NOMO-1 (cell line): ENCODE results near the gene ASPM.

ENCODE experiments used
- DNase-seq, 2 experiments: peaks; one replicate each; lab custom pipeline; 2025; ENCODE audit not compliant: unreplicated experiment in 2 of 2; lab: John Stamatoyannopoulos, UW

The ASPM gene

GRCh38 chr1:197146101-197147095 lies at the start of gene ASPM:
Gene ASPM (minus strand): TSS chr1:197146669. CDS start chr1:197146437, 232 bp downstream.
- DNase-seq: peak; percentile 90 to 92

GRCh38 chr1:197195100-197195499 lies 48.6 kb upstream of the ASPM start:
- no peak for DNase-seq

GRCh38 chr1:197184190-197184589 lies 37.7 kb upstream of the ASPM start:
- DNase-seq: no peak

- DNase-seq: no peak
These were observed 36.8 kb upstream of the ASPM start for GRCh38 chr1:197183195-197183748.

GRCh38 chr1:197182716-197183115 lies 36.2 kb upstream of the ASPM start:
- no peak for DNase-seq

GRCh38 chr1:197181982-197182381 lies 35.5 kb upstream of the ASPM start:
- no peak for DNase-seq

- peak in 1 of 2 experiments; percentile 18 for DNase-seq
These were observed 33.9 kb upstream of the ASPM start for GRCh38 chr1:197180252-197180878.

GRCh38 chr1:197178998-197179397 lies 32.5 kb upstream of the ASPM start:
- DNase-seq: no peak

- no peak for DNase-seq
These were observed 28.3 kb upstream of the ASPM start for GRCh38 chr1:197174818-197175217.

- peak in 1 of 2 experiments; percentile 23 for DNase-seq
These were observed 27.4 kb upstream of the ASPM start for GRCh38 chr1:197173571-197174507.

- DNase-seq: no peak
These were observed 25.1 kb upstream of the ASPM start for GRCh38 chr1:197171531-197171930.

- no peak for DNase-seq
These were observed 24.1 kb upstream of the ASPM start for GRCh38 chr1:197170538-197170937.

- DNase-seq: no peak
These were observed 13.0 kb upstream of the ASPM start for GRCh38 chr1:197159461-197159860.

- no peak for DNase-seq
These were observed 10.2 kb upstream of the ASPM start for GRCh38 chr1:197156692-197157091.

GRCh38 chr1:197152662-197153061 lies 6.2 kb upstream of the ASPM start:
- DNase-seq: no peak

- DNase-seq: no peak
These were observed 4.7 kb upstream of the ASPM start for GRCh38 chr1:197151185-197151584.

- no peak for DNase-seq
These were observed 4.0 kb upstream of the ASPM start for GRCh38 chr1:197150336-197151005.

- no peak for DNase-seq
These were observed 2.9 kb upstream of the ASPM start for GRCh38 chr1:197149340-197149739.

GRCh38 chr1:197145446-197146024 lies 934 bp downstream of the ASPM start:
- DNase-seq: peak in 1 of 2 experiments; percentile 15
